ENCODE results near the gene RUVBL2. TPM values are rescaled to one million over a fixed set of nuclear protein-coding genes. Genes with fewer than 3 reads are reported as not detected.

RUVBL2 gene
- total RNA-seq, 1 experiment from 2014 or later = 170 TPM

DNA sequence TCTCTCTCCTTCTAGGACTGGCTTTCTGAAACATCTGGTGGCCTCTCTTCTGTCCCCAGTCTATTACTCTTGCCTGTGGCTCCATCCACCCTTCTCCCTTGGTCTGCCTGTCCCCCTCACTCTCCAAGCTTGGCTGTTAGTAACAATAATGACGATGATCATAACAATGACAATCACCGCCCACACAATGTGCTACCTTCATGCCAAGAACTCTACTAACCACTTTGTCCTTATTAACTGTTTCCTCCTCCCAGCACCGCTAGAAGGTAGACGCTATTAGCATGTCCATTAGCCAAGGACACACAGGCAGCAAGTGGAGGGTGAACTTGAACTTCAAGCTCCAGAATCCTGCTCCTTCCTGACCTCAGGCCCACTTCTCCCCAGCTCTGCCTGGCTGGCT lies 3.3 kb upstream of the RUVBL2 start:
- CTCF ChIA-PET = no interaction called here

DNA sequence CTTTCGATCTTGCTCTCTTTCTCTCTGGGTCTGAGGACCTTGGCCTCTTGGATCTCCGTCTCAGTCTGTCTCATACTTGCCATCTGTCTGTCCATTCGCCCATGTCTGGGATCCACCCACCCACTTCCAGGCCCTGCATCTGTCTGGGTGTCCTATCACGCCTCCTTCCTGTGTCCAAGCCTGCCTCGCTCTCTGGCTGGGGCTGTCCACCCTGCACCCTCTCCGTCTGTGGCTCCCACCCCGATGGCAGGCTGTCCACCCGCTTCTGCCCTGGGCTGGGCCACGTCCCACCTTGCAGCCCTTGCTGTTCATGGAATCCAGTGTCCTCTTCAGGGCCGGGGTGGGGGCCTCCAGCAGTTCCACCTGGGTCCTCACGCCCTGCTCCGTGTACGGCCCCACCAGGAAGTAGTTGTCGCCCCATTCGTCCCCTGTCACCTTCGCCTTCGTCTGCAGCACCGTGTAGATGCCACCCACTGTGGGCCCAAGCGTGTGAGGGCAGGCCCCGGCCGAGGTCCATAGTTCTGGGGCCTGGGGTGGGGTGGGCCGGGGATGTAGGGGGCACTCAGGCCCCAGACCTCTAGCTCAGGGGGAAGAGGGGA lies 2.6 kb upstream of the RUVBL2 start:
- Histone ChIP-seq H3K9me3 (ENCODE audit: control insufficient read depth, insufficient read depth, low read depth, low read length) (no peaks in the 10 kb centered on the region), H3K27ac (ENCODE audit: low read length) (no peak overlapping the region), H3K27me3 (ENCODE audit: control insufficient read depth, insufficient read depth, low read length) (no peaks in the 10 kb centered on the region), H3K36me3 (ENCODE audit: control insufficient read depth, insufficient read depth, low read length) (peaks cover 8% of the 10 kb centered on the region; the same call in 1 of the 2 replicates), H3K4me3 (ENCODE audit: low read depth in 2 of 2, low read length in 2 of 2) (no peak overlapping the region), H3K4me1 (ENCODE audit: control insufficient read depth, insufficient read depth, low read length) (no peaks in the 10 kb centered on the region)
- in situ Hi-C loops (cut with HindIII; ENCODE audit: low pct_unique_long_range_greater_than_20kb, low sequenced_read_pairs) (no loop called here), intact Hi-C loops (cut with micrococcal nuclease; ENCODE audit: unreplicated experiment) (no loop called here)
- POLR2A ChIA-PET = no interaction called here
- ATAC-seq (no peak), DNase-seq (ENCODE audit: low read depth, low spot score) (no peak)
- no TSS peak for BruUV-seq (replicated peaks)
- CTCF ChIA-PET = no interaction called here
- TF ChIP-seq SIN3A (IDR thresholded peaks at IDR 0.05; ENCODE audit: borderline replicate concordance, insufficient read depth, low read depth, low read length) (no peak), TCF7L2 (IDR thresholded peaks at IDR 0.05; ENCODE audit: low read depth, low read length) (no peak), POLR2AphosphoS5 (IDR thresholded peaks at IDR 0.05; ENCODE audit: low read depth, low read length) (no peak)
- TF ChIP-seq, protein P1, sequence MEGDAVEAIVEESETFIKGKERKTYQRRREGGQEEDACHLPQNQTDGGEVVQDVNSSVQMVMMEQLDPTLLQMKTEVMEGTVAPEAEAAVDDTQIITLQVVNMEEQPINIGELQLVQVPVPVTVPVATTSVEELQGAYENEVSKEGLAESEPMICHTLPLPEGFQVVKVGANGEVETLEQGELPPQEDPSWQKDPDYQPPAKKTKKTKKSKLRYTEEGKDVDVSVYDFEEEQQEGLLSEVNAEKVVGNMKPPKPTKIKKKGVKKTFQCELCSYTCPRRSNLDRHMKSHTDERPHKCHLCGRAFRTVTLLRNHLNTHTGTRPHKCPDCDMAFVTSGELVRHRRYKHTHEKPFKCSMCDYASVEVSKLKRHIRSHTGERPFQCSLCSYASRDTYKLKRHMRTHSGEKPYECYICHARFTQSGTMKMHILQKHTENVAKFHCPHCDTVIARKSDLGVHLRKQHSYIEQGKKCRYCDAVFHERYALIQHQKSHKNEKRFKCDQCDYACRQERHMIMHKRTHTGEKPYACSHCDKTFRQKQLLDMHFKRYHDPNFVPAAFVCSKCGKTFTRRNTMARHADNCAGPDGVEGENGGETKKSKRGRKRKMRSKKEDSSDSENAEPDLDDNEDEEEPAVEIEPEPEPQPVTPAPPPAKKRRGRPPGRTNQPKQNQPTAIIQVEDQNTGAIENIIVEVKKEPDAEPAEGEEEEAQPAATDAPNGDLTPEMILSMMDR (IDR thresholded peaks at IDR 0.05) = no peak
- TF ChIP-seq, protein P2, sequence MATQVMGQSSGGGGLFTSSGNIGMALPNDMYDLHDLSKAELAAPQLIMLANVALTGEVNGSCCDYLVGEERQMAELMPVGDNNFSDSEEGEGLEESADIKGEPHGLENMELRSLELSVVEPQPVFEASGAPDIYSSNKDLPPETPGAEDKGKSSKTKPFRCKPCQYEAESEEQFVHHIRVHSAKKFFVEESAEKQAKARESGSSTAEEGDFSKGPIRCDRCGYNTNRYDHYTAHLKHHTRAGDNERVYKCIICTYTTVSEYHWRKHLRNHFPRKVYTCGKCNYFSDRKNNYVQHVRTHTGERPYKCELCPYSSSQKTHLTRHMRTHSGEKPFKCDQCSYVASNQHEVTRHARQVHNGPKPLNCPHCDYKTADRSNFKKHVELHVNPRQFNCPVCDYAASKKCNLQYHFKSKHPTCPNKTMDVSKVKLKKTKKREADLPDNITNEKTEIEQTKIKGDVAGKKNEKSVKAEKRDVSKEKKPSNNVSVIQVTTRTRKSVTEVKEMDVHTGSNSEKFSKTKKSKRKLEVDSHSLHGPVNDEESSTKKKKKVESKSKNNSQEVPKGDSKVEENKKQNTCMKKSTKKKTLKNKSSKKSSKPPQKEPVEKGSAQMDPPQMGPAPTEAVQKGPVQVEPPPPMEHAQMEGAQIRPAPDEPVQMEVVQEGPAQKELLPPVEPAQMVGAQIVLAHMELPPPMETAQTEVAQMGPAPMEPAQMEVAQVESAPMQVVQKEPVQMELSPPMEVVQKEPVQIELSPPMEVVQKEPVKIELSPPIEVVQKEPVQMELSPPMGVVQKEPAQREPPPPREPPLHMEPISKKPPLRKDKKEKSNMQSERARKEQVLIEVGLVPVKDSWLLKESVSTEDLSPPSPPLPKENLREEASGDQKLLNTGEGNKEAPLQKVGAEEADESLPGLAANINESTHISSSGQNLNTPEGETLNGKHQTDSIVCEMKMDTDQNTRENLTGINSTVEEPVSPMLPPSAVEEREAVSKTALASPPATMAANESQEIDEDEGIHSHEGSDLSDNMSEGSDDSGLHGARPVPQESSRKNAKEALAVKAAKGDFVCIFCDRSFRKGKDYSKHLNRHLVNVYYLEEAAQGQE (IDR thresholded peaks at IDR 0.05; ENCODE audit: insufficient read depth in 1 of 2, low read depth in 2 of 2, low read length in 1 of 2) = no peak

More for the DNA sequence above, 3.3 kb upstream of the RUVBL2 start:
- Histone ChIP-seq H3K27ac (ENCODE audit: low read length) (no peak overlapping the region), H3K4me3 (ENCODE audit: low read depth in 2 of 2, low read length in 2 of 2) (no peak overlapping the region), H3K9me3 (ENCODE audit: control insufficient read depth, insufficient read depth, low read depth, low read length) (no peaks in the 10 kb centered on the region), H3K4me1 (ENCODE audit: control insufficient read depth, insufficient read depth, low read length) (no peaks in the 10 kb centered on the region), H3K27me3 (ENCODE audit: control insufficient read depth, insufficient read depth, low read length) (no peaks in the 10 kb centered on the region), H3K36me3 (ENCODE audit: control insufficient read depth, insufficient read depth, low read length) (peaks cover 8% of the 10 kb centered on the region; the same call in 1 of the 2 replicates)
- BruUV-seq (replicated peaks) = no TSS peak
- POLR2A ChIA-PET = no interaction called here
- TF ChIP-seq SIN3A (IDR thresholded peaks at IDR 0.05; ENCODE audit: borderline replicate concordance, insufficient read depth, low read depth, low read length) = no peak
- TF ChIP-seq POLR2AphosphoS5 (IDR thresholded peaks at IDR 0.05; ENCODE audit: low read depth, low read length) = no peak
- TF ChIP-seq, protein P2 (IDR thresholded peaks at IDR 0.05; ENCODE audit: insufficient read depth in 1 of 2, low read depth in 2 of 2, low read length in 1 of 2) = no peak
- TF ChIP-seq, protein P1 (IDR thresholded peaks at IDR 0.05) = no peak
- no peak for TF ChIP-seq TCF7L2 (IDR thresholded peaks at IDR 0.05; ENCODE audit: low read depth, low read length)
- DNase-seq (ENCODE audit: low read depth, low spot score) (no peak), ATAC-seq (no peak)
- intact Hi-C loops (cut with micrococcal nuclease; ENCODE audit: unreplicated experiment) (no loop called here), in situ Hi-C loops (cut with HindIII; ENCODE audit: low pct_unique_long_range_greater_than_20kb, low sequenced_read_pairs) (no loop called here)
